GM18507 (cell line): ENCODE data around the gene TXNDC5.

Source experiments
- DNase-seq: peaks from one replicate; pipeline ENCODE4 v3.0.0; 2011; ENCODE audit warnings: low read depth; ENCODE audit not compliant: insufficient read length; ENCODE audit errors: extremely low spot score
- FAIRE-seq: peaks from 2 replicates; lab custom pipeline; 2011; peaks lifted over from hg19 to GRCh38; lab: Jason Lieb, UNC

The TXNDC5 gene

DNA sequence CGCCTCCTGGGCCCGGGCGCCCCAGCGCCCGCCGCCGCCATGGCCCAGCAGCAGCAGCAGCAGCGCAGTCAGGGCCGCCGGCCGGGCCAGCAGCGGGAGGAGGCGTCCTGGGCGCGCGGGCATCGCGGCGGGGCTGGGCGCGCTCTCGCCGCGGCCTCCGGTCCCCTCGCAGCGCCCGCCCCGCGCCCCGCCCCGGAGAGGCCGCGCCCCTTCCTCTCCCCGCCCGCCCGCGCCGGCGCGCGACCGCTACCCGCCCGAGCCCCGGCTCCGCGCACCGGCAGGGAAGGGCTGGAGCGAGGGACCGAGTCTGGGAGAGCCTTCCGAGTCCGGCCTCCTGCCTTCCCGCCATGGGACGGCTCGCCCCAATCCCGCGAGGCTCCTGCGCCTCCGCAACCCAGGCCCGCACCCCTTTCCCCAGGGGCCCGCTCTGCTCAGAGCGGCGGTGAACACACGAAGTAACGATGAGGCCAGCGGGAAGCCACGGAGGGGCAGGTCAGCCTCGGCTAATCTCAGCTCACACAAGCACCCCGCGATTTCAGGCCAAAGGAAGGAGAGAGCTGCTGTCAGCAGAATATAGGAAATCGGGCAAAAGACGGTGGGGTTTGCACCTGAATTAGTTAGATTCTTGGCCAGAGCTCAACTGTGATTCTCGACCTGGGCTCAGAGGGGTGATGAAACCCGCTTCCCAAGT lies at the start of gene TXNDC5:
Gene TXNDC5, minus strand, starts transcription at position 135 of the 691 bp plus-strand sequence. Its CDS starts 12 bp downstream, at position 123.
- FAIRE-seq (no peak), DNase-seq (peak; percentile 64)

DNA sequence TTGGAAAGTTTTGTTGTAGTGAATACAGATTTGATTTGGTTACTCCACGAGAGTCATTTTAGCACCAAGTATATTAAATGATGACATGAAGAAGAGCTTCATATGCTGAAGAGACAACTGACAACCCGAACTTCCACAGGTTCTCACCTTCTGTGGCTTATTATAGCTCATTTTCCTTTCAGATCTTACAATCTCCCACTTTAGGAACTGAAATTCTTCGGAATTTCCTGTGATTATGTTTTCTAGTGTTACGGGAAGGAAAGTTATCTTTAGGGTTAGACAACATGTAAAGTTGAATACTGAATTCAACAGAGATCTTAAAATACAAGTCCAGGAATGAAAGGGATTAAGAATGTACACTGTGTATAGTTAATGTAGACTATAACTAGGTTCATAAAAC lies 49.6 kb upstream of the TXNDC5 start:
- no peak for FAIRE-seq
- no peak for DNase-seq

DNA sequence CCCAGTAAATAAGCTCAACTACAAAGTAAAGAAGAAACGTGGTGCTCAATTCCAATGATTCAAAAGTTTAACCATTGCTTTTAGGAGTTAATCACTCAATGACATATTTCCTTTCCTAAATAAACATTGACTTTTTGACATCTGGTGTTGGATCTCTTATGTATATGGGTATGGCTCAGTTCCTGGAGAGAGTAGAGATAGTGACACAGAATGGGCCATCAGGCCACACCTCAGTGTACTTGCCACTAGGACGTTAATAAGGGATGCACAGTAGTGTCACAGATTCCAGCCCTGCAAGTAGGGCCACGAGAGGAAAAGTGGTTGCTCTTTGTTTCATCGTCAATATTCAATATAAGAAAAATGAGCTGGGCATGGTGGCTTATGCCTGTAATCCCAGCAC lies 48.9 kb upstream of the TXNDC5 start:
- DNase-seq: no peak
- FAIRE-seq: no peak

DNA sequence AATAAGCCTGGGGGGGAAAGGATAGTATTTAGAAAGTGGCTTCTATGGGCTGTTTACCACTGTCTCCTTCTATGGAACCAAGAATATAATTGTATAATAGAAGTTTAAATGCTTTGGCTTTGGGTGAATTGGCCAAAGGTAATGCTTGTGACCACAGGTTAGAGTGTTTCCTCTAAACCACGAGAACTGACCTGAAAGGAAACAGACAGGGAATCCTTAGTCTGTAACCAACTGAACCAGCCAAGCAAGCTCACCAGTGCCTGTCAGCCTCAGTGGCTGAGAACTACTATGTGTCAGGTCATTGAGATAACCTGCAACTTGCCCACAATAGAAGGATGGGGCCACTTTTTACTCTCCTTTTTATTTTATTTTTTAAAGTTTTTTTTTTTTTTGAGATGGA lies 47.9 kb upstream of the TXNDC5 start:
- DNase-seq (no peak), FAIRE-seq (no peak)

DNA sequence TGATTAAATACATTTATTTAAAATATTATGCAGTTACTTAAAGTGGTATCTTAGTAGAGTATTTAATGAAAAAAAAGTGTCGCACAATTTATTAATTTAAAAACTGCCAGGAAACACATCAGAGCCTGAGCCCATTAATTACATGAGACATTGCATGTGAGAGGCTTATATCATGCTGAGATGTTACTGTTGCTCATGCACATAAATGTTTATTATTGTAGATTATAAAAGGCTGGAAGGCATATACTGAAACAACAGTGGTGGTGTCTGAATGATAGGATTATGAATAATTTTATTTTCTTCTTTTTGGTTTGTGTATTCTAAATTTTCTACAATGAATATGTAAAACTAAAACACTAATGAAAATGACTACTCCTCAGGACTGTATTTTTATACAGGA lies 45.7 kb upstream of the TXNDC5 start:
- no peak for FAIRE-seq
- DNase-seq: no peak

- FAIRE-seq: no peak
These were observed 44.1 kb upstream of the TXNDC5 start for GRCh38 chr6:7954477-7955200.

DNA sequence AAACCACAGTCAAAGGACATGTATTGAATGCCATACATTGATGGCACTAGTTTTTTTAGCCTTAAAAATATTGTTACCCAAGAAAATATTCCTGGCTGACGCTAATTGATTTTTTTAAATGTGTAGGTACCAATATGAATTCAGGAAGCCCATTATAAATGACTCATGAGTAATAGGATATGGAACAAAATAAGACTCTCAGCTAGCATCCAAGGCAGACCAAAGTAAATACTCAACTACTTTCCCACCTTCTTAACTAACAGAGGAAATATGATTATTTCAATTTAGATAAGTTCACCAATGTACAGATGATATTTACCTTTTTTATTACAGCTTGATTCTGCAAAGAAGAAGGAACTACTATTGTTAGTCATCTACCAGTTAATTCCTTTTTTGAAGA lies 43.2 kb upstream of the TXNDC5 start:
- DNase-seq (no peak), FAIRE-seq (no peak)

More at GRCh38 chr6:7954477-7955200, 44.1 kb upstream of the TXNDC5 start:
- no peak for DNase-seq

- FAIRE-seq (no peak), DNase-seq (no peak)
These were observed 29.3 kb upstream of the TXNDC5 start for GRCh38 chr6:7939864-7940228.

- peak; percentile 5 for FAIRE-seq
These were observed 28.7 kb upstream of the TXNDC5 start for GRCh38 chr6:7939184-7939863.

DNA sequence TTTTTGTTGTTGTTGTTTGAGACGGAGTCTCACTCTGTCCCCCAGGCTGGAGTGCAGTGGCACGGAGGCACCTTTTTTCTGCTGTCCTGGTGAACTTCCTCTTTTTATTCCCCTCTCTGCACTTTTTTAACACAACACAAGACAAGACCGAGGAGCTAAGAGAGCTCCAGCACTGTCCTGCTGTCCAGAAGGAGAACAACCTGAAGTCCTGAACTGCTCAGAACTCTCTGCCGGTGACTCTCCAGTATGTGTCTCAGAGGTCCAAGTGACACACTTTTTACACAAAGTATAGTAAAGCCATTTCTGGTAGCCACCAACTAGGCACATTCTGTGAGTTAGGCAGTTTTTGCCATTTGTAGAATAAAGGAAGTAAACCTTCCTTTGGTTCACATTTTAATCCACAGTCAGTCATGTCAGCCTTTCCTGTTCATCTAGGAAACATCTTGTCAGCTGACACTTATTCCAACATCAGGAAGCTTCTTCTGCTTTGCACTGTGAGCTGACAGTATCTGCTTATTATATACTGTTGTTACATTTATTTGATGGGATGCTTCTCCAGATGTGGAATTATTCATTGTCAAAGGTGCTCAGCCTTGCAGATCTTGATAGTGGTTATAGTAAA lies 28.1 kb upstream of the TXNDC5 start:
- peak; percentile 50 for FAIRE-seq

More at GRCh38 chr6:7939184-7939863, 28.7 kb upstream of the TXNDC5 start:
- no peak for DNase-seq

DNA sequence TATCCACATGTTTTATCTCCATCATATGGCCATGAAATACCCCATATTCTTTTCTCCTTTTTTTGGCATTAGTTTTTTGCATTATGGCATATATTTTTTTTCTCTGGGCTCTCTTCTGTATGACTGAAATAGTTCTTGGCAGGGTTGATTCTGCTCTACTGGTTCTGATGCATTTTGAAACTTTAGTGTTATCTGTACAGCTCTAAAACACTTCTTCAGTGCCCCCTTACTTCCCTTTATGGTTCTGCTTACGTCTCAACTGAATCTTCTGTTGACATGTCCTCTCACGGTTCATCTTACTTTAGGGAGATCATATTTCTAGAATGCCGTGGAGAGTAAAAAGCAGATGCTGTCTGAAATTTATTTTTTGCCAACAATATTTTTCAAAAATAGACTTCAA lies 23.2 kb upstream of the TXNDC5 start:
- DNase-seq (no peak), FAIRE-seq (peak; percentile 78)

More for the DNA sequence above, 28.1 kb upstream of the TXNDC5 start:
- DNase-seq: no peak

GRCh38 chr6:7932625-7933024 lies 22.0 kb upstream of the TXNDC5 start:
- DNase-seq (no peak), FAIRE-seq (no peak)

GRCh38 chr6:7924867-7925266 lies 14.3 kb upstream of the TXNDC5 start:
- DNase-seq: no peak
- no peak for FAIRE-seq

DNA sequence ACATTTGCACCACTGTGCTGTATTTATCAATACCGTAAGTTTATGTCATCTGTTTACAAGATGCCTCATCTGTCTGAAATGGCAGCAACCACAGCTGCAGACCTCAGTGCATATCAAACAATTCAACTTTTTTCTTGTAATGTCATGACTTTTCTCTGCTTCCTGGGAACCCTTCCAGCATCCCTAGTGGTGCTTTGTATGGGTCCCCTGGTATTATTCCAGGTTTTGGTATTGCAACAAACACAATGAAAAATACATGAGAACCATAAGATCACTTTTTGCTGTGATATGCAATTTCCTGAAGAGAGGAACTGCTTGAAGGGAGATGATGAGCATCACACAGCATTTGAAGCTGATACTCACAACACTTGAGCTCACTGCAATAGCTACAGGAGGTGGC lies 12.0 kb upstream of the TXNDC5 start:
- no peak for DNase-seq
- FAIRE-seq: no peak

DNA sequence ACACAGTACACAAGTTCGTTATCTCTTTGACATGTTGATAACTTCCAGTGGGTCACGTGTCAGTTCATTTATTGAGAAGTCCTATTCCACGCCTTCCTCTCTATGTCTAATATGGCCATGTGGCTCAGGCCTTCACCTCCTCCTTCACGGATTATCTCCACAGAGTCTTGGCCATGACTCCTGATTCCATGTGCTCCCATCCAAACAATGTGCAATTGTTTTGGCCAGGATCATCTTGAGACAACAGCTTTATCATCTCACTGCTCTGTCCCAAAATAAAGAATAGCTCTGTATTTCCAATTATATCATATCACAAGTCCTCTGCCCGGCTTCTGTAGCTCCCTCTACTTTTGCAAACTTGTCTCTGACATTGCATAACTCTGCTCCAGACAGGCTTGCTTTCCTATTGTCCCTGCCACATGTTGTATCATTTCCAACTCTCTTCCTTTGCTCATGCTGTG lies 11.1 kb upstream of the TXNDC5 start:
- DNase-seq (no peak), FAIRE-seq (no peak)

DNA sequence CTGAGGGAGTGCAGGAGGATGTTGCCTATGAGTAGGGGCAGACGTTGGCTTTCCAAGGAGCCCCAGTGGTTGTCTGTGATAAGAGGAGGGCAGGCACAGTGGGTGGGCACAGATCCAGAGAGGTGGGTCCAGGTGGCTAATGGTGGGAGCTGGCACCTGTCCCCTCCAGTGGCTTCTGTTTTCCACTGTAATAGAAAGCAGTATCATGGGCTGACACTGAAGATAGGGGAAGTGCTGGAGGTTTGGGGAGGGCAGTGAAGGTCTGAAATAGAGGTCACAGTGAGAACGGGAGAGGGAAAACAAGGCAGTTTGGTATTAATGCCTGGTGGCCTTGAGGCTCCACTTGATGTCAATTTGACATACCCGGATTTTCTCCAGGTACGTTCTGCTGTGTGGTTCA lies 10.5 kb upstream of the TXNDC5 start:
- FAIRE-seq (no peak), DNase-seq (no peak)

GRCh38 chr6:7920425-7920824 lies 9.8 kb upstream of the TXNDC5 start:
- DNase-seq (no peak), FAIRE-seq (no peak)

DNA sequence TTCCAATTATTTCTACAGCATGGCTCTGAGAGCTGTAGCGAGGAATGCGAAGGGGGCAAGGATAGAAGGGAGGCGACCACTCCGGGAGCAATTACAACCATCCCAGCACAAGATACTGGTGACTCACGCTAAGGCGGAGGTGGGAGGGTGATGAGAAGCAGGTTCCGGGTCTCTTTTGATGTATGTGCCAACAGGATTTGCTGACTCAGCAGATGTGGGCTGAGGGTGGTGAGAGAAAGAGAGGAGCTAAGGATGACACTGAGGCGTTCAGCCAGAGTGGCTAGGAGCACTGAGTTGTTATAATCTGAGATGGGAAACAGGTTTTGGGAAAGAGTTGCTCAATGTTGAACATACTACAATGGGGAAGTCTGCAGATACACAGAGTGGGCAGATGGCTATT lies 9.3 kb upstream of the TXNDC5 start:
- DNase-seq: no peak
- FAIRE-seq: no peak

DNA sequence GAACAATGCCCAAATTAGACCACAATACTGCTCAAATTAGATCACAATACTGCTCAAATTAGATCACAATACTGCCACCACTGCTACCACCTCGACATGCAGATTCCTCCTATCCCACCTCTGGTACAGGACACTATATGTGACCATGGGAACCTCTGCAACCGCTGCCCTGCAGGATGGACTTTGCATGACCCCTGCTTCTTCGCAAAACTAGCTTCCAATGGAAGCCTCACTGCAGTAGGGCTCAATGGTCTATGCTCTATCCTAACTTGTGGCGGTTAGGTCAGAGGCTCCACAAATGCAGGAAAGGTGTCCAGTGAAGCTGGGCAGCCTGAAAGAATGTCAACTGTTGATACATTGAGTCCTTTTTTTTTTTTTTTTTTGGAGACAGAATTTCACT lies 7.8 kb upstream of the TXNDC5 start:
- DNase-seq (no peak), FAIRE-seq (no peak)

- DNase-seq: no peak
- no peak for FAIRE-seq
These were observed 7.1 kb upstream of the TXNDC5 start for GRCh38 chr6:7917729-7918128.
